Osteoblast (primary cell): ENCODE measurements around the gene CHTF18. TPM values are rescaled to one million over a fixed set of nuclear protein-coding genes. Genes with fewer than 3 reads are reported as not detected.

ENCODE experiments used
- DNase-seq: peaks from one replicate; pipeline ENCODE4 v3.0.0; 2011; ENCODE audit warnings: low spot score, mixed read lengths; ENCODE audit not compliant: insufficient read length; ENCODE audit errors: missing footprints
- H2AFZ ChIP-seq: 2 replicates; pipeline ENCODE4 v1.6.0; 2011; ENCODE audit warnings: mild to moderate bottlenecking, low read length
- H3K27ac ChIP-seq: 2 replicates; pipeline ENCODE4 v1.5.1; 2011; ENCODE audit warnings: mild to moderate bottlenecking, low read depth, low read length, moderate library complexity
- H3K27me3 ChIP-seq: 2 replicates; pipeline ENCODE4 v1.6.0; 2012; ENCODE audit warnings: mild to moderate bottlenecking, control low read depth, inconsistent platforms, low read length, moderate library complexity; ENCODE audit not compliant: insufficient read depth
- H3K36me3 ChIP-seq: 2 replicates; pipeline ENCODE4 v1.5.1; 2011; ENCODE audit warnings: mild to moderate bottlenecking, low read length, control low read depth, moderate library complexity; ENCODE audit not compliant: insufficient read depth
- H3K4me1 ChIP-seq: 2 replicates; pipeline ENCODE4 v1.5.1; 2011; ENCODE audit warnings: mild to moderate bottlenecking, low read length, control low read depth, moderate library complexity; ENCODE audit not compliant: insufficient read depth
- H3K4me2 ChIP-seq: 2 replicates; pipeline ENCODE4 v1.6.0; 2011; ENCODE audit warnings: mild to moderate bottlenecking, low read length; ENCODE audit not compliant: insufficient read depth
- H3K4me3 ChIP-seq: fragments of 200-600 bp; sonication (generic); 3 replicates; pipeline ENCODE4 v1.5.1; 2012; ENCODE audit warnings: mild to moderate bottlenecking, low read length, inconsistent platforms; ENCODE audit not compliant: insufficient read depth
- H3K79me2 ChIP-seq: 2 replicates; pipeline ENCODE4 v1.6.0; 2012; ENCODE audit warnings: mild to moderate bottlenecking, low read length, control low read depth, inconsistent platforms; ENCODE audit not compliant: insufficient read depth
- H3K9me3 ChIP-seq: 2 replicates; pipeline ENCODE4 v1.5.1; 2011; ENCODE audit warnings: low read depth, low read length, control low read depth
- H4K20me1 ChIP-seq: 2 replicates; pipeline ENCODE4 v1.6.0; 2012; ENCODE audit warnings: mild to moderate bottlenecking, low read length, control low read depth; ENCODE audit not compliant: insufficient read depth
- CTCF ChIP-seq: IDR thresholded peaks from 2 replicates; pipeline ENCODE4 v1.5.1; 2011; ENCODE audit warnings: mild to moderate bottlenecking, low read depth, low read length, moderate library complexity; ENCODE audit errors: extremely low read depth
- total RNA-seq: library from RNA; depleted of rRNA; stranded (reverse); fragments of >200 nt; gene quantifications from 2 replicates; pipeline ENCODE4 v1.2.3, GENCODE V29; 2012

The CHTF18 gene
- total RNA-seq, 1 donor = 3.3 TPM

- Histone ChIP-seq H3K9me3 (no peaks in the 10 kb centered on the region), H2AFZ (no peak overlapping the region), H3K27ac (no peak overlapping the region), H4K20me1 (no peaks in the 10 kb centered on the region), H3K79me2 (no peaks in the 10 kb centered on the region), H3K36me3 (no peaks in the 10 kb centered on the region), H3K4me2 (no peak overlapping the region), H3K27me3 (peaks cover 40% of the 10 kb centered on the region), H3K4me3 (no peak overlapping the region), H3K4me1 (peaks cover 10% of the 10 kb centered on the region)
- DNase-seq = no peak
- TF ChIP-seq CTCF = no peak
Observed at GRCh38 chr16:821751-822150, 33.3 kb downstream of the CHTF18 start.

- H3K4me3 ChIP-seq = no peak overlapping the region
- no peak overlapping the region for H2AFZ ChIP-seq
- no peak for DNase-seq
- no peaks in the 10 kb centered on the region for H3K36me3 ChIP-seq
- no peak overlapping the region for H3K4me2 ChIP-seq
- H3K79me2 ChIP-seq = no peaks in the 10 kb centered on the region
- no peaks in the 10 kb centered on the region for H3K9me3 ChIP-seq
- peaks cover 10% of the 10 kb centered on the region for H3K4me1 ChIP-seq
- TF ChIP-seq CTCF = no peak
- no peaks in the 10 kb centered on the region for H4K20me1 ChIP-seq
- H3K27ac ChIP-seq = no peak overlapping the region
- H3K27me3 ChIP-seq = peaks cover 34% of the 10 kb centered on the region
Observed at GRCh38 chr16:822174-822908, 33.9 kb downstream of the CHTF18 start.

- H3K27ac ChIP-seq = no peak overlapping the region
- peaks cover 10% of the 10 kb centered on the region for H3K4me1 ChIP-seq
- H4K20me1 ChIP-seq = no peaks in the 10 kb centered on the region
- no peaks in the 10 kb centered on the region for H3K9me3 ChIP-seq
- H3K27me3 ChIP-seq = peaks cover 28% of the 10 kb centered on the region
- H3K79me2 ChIP-seq = no peaks in the 10 kb centered on the region
- no peak for DNase-seq
- H3K36me3 ChIP-seq = no peaks in the 10 kb centered on the region
- no peak overlapping the region for H3K4me3 ChIP-seq
- H2AFZ ChIP-seq = no peak overlapping the region
- TF ChIP-seq CTCF = no peak
- no peak overlapping the region for H3K4me2 ChIP-seq
Observed at GRCh38 chr16:822909-823297, 34.5 kb downstream of the CHTF18 start.

- DNase-seq = no peak
- H3K27me3 ChIP-seq = peaks cover 20% of the 10 kb centered on the region
- H3K4me3 ChIP-seq = no peak overlapping the region
Observed at GRCh38 chr16:824194-824593, 35.8 kb downstream of the CHTF18 start.

More at GRCh38 chr16:824194-824593, 35.8 kb downstream of the CHTF18 start:
- Histone ChIP-seq H3K9me3 (no peaks in the 10 kb centered on the region), H3K27ac (no peak overlapping the region), H4K20me1 (no peaks in the 10 kb centered on the region), H3K4me2 (no peak overlapping the region), H3K4me1 (peaks cover 10% of the 10 kb centered on the region), H2AFZ (no peak overlapping the region), H3K79me2 (no peaks in the 10 kb centered on the region), H3K36me3 (no peaks in the 10 kb centered on the region)
- TF ChIP-seq CTCF = no peak
